B cell (primary cell): ENCODE results near the gene BRWD1. TPM values are rescaled to one million over a fixed set of nuclear protein-coding genes. Genes with fewer than 3 reads are reported as not detected.

Source experiments
- ATAC-seq: fragments of 200-7000 bp; cut with Tn5 transposase; one replicate; pipeline ENCODE4 v1.10.0; 2021; ENCODE audit warnings: low read depth, mild to moderate bottlenecking, moderate number of reproducible peaks, moderate library complexity
- CTCF ChIA-PET: fragments of 350-600 bp; sonication (Branson Sonifier 250); formaldehyde crosslinking; loops from one replicate; lab custom pipeline; 2021; ENCODE audit warnings: antibody characterized with exemption, inconsistent platforms; lab: Charles Lee
- POLR2A ChIA-PET: fragments of 350-600 bp; sonication (Branson Sonifier 250); formaldehyde crosslinking; loops from one replicate; lab custom pipeline; 2021; ENCODE audit warnings: antibody characterized with exemption; lab: Charles Lee
- DNase-seq: peaks from one replicate; pipeline ENCODE4 v3.0.0; 2013
- H2AFZ ChIP-seq: 2 replicates; pipeline ENCODE4 v1.6.1; 2012; ENCODE audit warnings: mild to moderate bottlenecking, low read depth, low read length; ENCODE audit not compliant: insufficient read depth, poor library complexity, severe bottlenecking
- H3K27ac ChIP-seq, 2 donors: 1 replicate in 1 of 2; 2 replicates in 1 of 2; pipeline ENCODE4 v1.5.1; 2012 to 2013; ENCODE audit warnings: low read length in 2 of 2, mild to moderate bottlenecking in 2 of 2, moderate library complexity in 1 of 2
- H3K27me3 ChIP-seq, 4 experiments: fragments of 200-600 bp in 1 of 4; sonication (generic) in 1 of 4; replicated peaks in 1 of 4; 1 replicate in 2 of 4; 2 replicates in 2 of 4; pipeline versions ENCODE4 v1.6.1 to v1.7.0; 2013 to 2016; ENCODE audit warnings: low read length in 3 of 4, mild to moderate bottlenecking in 2 of 4, mixed read lengths in 1 of 4, moderate library complexity in 1 of 4; ENCODE audit not compliant: insufficient read depth in 4 of 4, control insufficient read depth in 3 of 4; ENCODE audit errors: control extremely low read depth in 1 of 4
- H3K36me3 ChIP-seq, 2 experiments: replicated peaks in 1 of 2; 1 replicate in 1 of 2; 2 replicates in 1 of 2; pipeline versions ENCODE4 v1.6.1 to v1.7.1; 2013; ENCODE audit warnings: low read length in 1 of 2; ENCODE audit not compliant: insufficient read depth in 2 of 2, control insufficient read depth in 1 of 2; ENCODE audit errors: control extremely low read depth in 1 of 2, extremely low read depth in 1 of 2
- H3K4me1 ChIP-seq, 2 donors: fragments of 200-600 bp in 1 of 2; sonication (generic) in 1 of 2; 1 replicate in 1 of 2; 2 replicates in 1 of 2; pipeline versions ENCODE4 v1.5.1 to v1.6.1; 2013 to 2017; ENCODE audit warnings: low read length in 2 of 2; ENCODE audit not compliant: control insufficient read depth in 2 of 2, insufficient read depth in 2 of 2
- H3K4me2 ChIP-seq: replicated peaks from 2 replicates; pipeline ENCODE3; 2012; ENCODE audit warnings: mild to moderate bottlenecking, low read depth, low read length; ENCODE audit not compliant: poor library complexity, severe bottlenecking
- H3K4me3 ChIP-seq, 5 experiments: fragments of 200-600 bp in 1 of 5; sonication (generic) in 1 of 5; 1 replicate in 3 of 5; 2 replicates in 2 of 5; pipeline versions ENCODE4 v1.5.1 to v1.7.0; 2011 to 2016; ENCODE audit warnings: low read length in 4 of 5, mild to moderate bottlenecking in 4 of 5, low read depth in 2 of 5, control low read depth in 1 of 5, moderate library complexity in 1 of 5; ENCODE audit not compliant: insufficient read depth in 1 of 5; ENCODE audit errors: control extremely low read depth in 1 of 5, extremely low read depth in 1 of 5
- H3K79me2 ChIP-seq: fragments of 200-600 bp; sonication (generic); one replicate; pipeline ENCODE4 v1.6.0; 2016; ENCODE audit warnings: low read length; ENCODE audit not compliant: control insufficient read depth, insufficient read depth
- H3K9ac ChIP-seq: fragments of 200-600 bp; sonication (generic); 2 replicates; pipeline ENCODE4 v1.6.1; 2017; ENCODE audit warnings: mild to moderate bottlenecking, low read length, moderate library complexity
- H3K9me3 ChIP-seq, 3 donors: one replicate each; pipeline versions ENCODE4 v1.6.1 to v1.7.1; 2013; ENCODE audit warnings: low read length in 2 of 3; ENCODE audit not compliant: control insufficient read depth in 2 of 3, insufficient read depth in 1 of 3; ENCODE audit errors: control extremely low read depth in 1 of 3
- H4K20me1 ChIP-seq: 2 replicates; pipeline ENCODE4 v1.6.0; 2012; ENCODE audit warnings: mild to moderate bottlenecking, low read length; ENCODE audit not compliant: insufficient read depth, control insufficient read depth, poor library complexity, severe bottlenecking
- H3K27ac Mint-ChIP-seq: one replicate; pipeline ENCODE4 v1.8.0; 2021; ENCODE audit warnings: mixed read lengths
- H3K27me3 Mint-ChIP-seq: one replicate; pipeline ENCODE4 v1.8.0; 2021; ENCODE audit warnings: mixed read lengths
- H3K4me1 Mint-ChIP-seq: one replicate; pipeline ENCODE4 v1.8.0; 2021; ENCODE audit warnings: mixed read lengths
- H3K4me3 Mint-ChIP-seq: one replicate; pipeline ENCODE4 v1.8.0; 2021; ENCODE audit warnings: mixed read lengths
- H3K9me3 Mint-ChIP-seq: one replicate; pipeline ENCODE4 v1.8.0; 2022; ENCODE audit warnings: mixed read lengths; ENCODE audit not compliant: insufficient read depth
- EZH2 ChIP-seq: IDR thresholded peaks from 2 replicates; pipeline ENCODE4 v1.6.1; 2012; ENCODE audit warnings: borderline replicate concordance, low read depth, mild to moderate bottlenecking, moderate library complexity, low read length; ENCODE audit not compliant: insufficient read depth, poor library complexity, severe bottlenecking
- WGBS: methylation state at CpG from one replicate; pipeline ENCODE4 v1.1.5; 2013; ENCODE audit warnings: missing lambda C conversion rate; ENCODE audit not compliant: insufficient coverage; 5-methylcytosine and 5-hydroxymethylcytosine counted together
- intact Hi-C: fragments of 100-400 bp; cut with micrococcal nuclease; formaldehyde crosslinking; loops from one replicate; pipeline ENCODE4 v1.10.0; 2022
- polyA plus RNA-seq: library from polyadenylated mRNA; depleted of rRNA; stranded (reverse); fragments of >200 nt; gene quantifications from 2 replicates; pipeline ENCODE4 v1.2.3, GENCODE V29; 2012
- total RNA-seq, 2 donors: library from RNA; stranded (reverse); fragments of 120-200 nt in 1 of 2; gene quantifications; 1 replicate in 1 of 2; 2 replicates in 1 of 2; pipeline versions ENCODE4 v1.2.3 to v1.2.4, GENCODE V29; 2013 to 2022
- TF ChIP-seq, protein P1 (sequence below): fragments of 200-600 bp; IDR thresholded peaks from one replicate; pipeline ENCODE4 v1.8.0; 2022; ENCODE audit warnings: antibody characterized with exemption, mild to moderate bottlenecking

BRWD1 gene
- total and polyA plus RNA-seq, 2 donors (not counting 1 experiment from before 2014, with no cell fraction given) = 9.4 to 93.9 TPM

DNA sequence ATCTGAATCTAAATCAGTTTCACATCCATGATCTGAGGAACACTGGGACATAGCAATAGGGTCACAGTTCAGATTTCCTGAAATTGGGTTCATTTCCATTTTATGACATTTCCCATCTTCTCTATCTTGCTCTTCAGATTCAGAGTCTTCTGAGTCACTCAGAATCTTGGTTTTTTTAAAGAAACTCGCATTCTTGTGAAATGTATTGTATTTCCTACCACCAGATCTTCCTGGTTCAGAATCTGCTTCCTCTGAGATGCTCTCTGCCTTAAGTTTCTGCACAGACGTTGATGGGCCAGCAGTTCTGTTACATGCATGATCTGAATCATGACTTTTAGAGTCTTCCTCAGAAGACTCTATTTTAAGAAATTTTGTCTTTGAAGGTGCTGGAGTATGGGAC, 114.6 kb downstream of the BRWD1 start:
- ChIA-PET POLR2A (no interaction called here), CTCF (no interaction called here)
- H3K4me3 Mint-ChIP-seq = no peak overlapping the region
- H3K79me2 ChIP-seq = no peaks in the 10 kb centered on the region
- no peak overlapping the region for H3K27ac ChIP-seq
- TF ChIP-seq, protein P1, sequence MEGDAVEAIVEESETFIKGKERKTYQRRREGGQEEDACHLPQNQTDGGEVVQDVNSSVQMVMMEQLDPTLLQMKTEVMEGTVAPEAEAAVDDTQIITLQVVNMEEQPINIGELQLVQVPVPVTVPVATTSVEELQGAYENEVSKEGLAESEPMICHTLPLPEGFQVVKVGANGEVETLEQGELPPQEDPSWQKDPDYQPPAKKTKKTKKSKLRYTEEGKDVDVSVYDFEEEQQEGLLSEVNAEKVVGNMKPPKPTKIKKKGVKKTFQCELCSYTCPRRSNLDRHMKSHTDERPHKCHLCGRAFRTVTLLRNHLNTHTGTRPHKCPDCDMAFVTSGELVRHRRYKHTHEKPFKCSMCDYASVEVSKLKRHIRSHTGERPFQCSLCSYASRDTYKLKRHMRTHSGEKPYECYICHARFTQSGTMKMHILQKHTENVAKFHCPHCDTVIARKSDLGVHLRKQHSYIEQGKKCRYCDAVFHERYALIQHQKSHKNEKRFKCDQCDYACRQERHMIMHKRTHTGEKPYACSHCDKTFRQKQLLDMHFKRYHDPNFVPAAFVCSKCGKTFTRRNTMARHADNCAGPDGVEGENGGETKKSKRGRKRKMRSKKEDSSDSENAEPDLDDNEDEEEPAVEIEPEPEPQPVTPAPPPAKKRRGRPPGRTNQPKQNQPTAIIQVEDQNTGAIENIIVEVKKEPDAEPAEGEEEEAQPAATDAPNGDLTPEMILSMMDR = no peak
- no peak for TF ChIP-seq EZH2
- peaks cover 3% of the 10 kb centered on the region for H3K4me1 Mint-ChIP-seq
- no peak overlapping the region for H3K4me2 ChIP-seq
- H2AFZ ChIP-seq = no peak overlapping the region
- H4K20me1 ChIP-seq = no peaks in the 10 kb centered on the region
- H3K9me3 ChIP-seq = no peaks in the 10 kb centered on the region
- peaks cover 13 to 61% of the 10 kb centered on the region in 2 experiments for H3K36me3 ChIP-seq
- H3K27me3 ChIP-seq = no peaks in the 10 kb centered on the region
- H3K27ac Mint-ChIP-seq = no peak overlapping the region
- H3K4me3 ChIP-seq = no peak overlapping the region
- no peaks in the 10 kb centered on the region for H3K9me3 Mint-ChIP-seq
- WGBS = 60% methylated on average over 1 of the region's 2 CpGs
- no peak overlapping the region for H3K9ac ChIP-seq
- H3K27me3 Mint-ChIP-seq = no peaks in the 10 kb centered on the region
- intact Hi-C loops = no loop called here
- DNase-seq (no peak), ATAC-seq (no peak)
- H3K4me1 ChIP-seq = no peaks in the 10 kb centered on the region

DNA sequence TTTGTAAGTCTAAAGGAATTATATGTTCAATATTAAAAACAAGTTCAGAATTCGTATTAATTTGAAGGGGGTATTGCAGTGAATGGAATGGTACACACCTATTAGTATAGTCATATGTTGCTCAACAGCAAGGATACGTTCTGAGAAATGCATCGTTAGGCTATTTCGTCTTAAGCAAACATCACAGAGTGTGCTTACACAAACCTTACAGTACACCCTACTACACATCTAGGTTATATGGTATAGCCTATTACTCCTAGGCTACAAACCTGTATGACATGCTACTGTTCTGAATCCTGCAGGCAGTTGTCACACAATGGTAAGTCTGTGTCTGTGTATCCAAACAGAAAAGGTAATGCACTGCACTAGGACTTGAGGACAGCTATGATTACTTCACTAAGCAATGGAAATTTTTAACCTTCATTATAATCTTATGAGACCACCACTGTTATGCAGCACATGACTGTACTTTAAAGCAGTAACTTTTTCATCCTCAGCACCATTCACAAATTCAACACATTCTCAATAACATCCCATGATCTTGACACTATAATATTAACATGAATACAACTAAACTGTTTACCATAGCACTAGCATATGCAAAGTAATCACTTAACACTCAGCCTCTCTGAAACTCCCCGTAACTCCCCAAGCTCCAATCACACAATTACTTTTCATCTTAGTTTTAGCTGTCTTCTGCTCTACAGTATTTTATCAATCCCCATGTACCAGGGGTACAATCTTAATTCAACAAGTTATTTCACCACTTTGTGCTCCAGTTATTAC, 115.8 kb downstream of the BRWD1 start:
- Histone ChIP-seq H3K9ac (no peak overlapping the region), H3K27me3 (no peaks in the 10 kb centered on the region), H3K4me3 (no peak overlapping the region), H3K4me2 (no peak overlapping the region), H3K27ac (no peak overlapping the region), H3K9me3 (no peaks in the 10 kb centered on the region), H3K79me2 (no peaks in the 10 kb centered on the region), H4K20me1 (no peaks in the 10 kb centered on the region), H3K36me3 (peaks cover 13 to 56% of the 10 kb centered on the region in 2 experiments), H3K4me1 (no peaks in the 10 kb centered on the region), H2AFZ (no peak overlapping the region)
- intact Hi-C loops = no loop called here
- Mint-ChIP-seq H3K4me3 (no peak overlapping the region), H3K27me3 (no peaks in the 10 kb centered on the region), H3K9me3 (no peaks in the 10 kb centered on the region), H3K4me1 (peaks cover 3% of the 10 kb centered on the region), H3K27ac (no peak overlapping the region)
- no peak for DNase-seq
- TF ChIP-seq EZH2 = no peak
- TF ChIP-seq, protein P1 = no peak
- ATAC-seq = no peak
- ChIA-PET CTCF (no interaction called here), POLR2A (interaction anchor here (1.4 kb wide), 1 partner anchor 14 kb away, joined by 4 read pairs; the partner anchor contains the start of gene PSMG1)
- WGBS = 100% methylated on average over 1 of the region's 5 CpGs
